GM19324 (cell line): ENCODE results near the gene MACROD2.

Experiments
- ATAC-seq: cut with Tn5 transposase; IDR thresholded peaks from one replicate; pipeline ENCODE4 v1.9.1; 2021; ENCODE audit warnings: mild to moderate bottlenecking, moderate library complexity; ENCODE audit not compliant: unreplicated experiment, low FRiP score

MACROD2 gene

GRCh38 chr20:15637950-15638754, 1642.8 kb downstream of the MACROD2 start:
- no peak for ATAC-seq

GRCh38 chr20:15638816-15639215, 1643.5 kb downstream of the MACROD2 start:
- no peak for ATAC-seq

GRCh38 chr20:15639839-15640238, 1644.5 kb downstream of the MACROD2 start:
- no peak for ATAC-seq

GRCh38 chr20:15642109-15642508, 1646.8 kb downstream of the MACROD2 start:
- no peak for ATAC-seq

- no peak for ATAC-seq
These were observed 1647.4 kb downstream of the MACROD2 start for GRCh38 chr20:15642676-15643075.

- ATAC-seq = no peak
These were observed 1648.4 kb downstream of the MACROD2 start for GRCh38 chr20:15643713-15644112.

GRCh38 chr20:15645816-15646215, 1650.5 kb downstream of the MACROD2 start:
- ATAC-seq = no peak

- ATAC-seq = no peak
These were observed 1658.3 kb downstream of the MACROD2 start for GRCh38 chr20:15653396-15654207.

GRCh38 chr20:15654208-15654649, 1658.9 kb downstream of the MACROD2 start:
- ATAC-seq = peak; percentile 99

GRCh38 chr20:15655295-15655874, 1660.1 kb downstream of the MACROD2 start:
- ATAC-seq = no peak

- ATAC-seq = no peak
These were observed 1660.8 kb downstream of the MACROD2 start for GRCh38 chr20:15656124-15656523.

GRCh38 chr20:15658295-15658694, 1663.0 kb downstream of the MACROD2 start:
- ATAC-seq = no peak

- ATAC-seq = no peak
These were observed 1677.9 kb downstream of the MACROD2 start for GRCh38 chr20:15673206-15673605.

- ATAC-seq = no peak
These were observed 1679.1 kb downstream of the MACROD2 start for GRCh38 chr20:15674253-15675060.

GRCh38 chr20:15675061-15675514, 1679.8 kb downstream of the MACROD2 start:
- ATAC-seq = no peak

- no peak for ATAC-seq
These were observed 1680.6 kb downstream of the MACROD2 start for GRCh38 chr20:15675813-15676484.

- no peak for ATAC-seq
These were observed 1681.5 kb downstream of the MACROD2 start for GRCh38 chr20:15676815-15677214.

GRCh38 chr20:15682690-15683089, 1687.4 kb downstream of the MACROD2 start:
- ATAC-seq = no peak

GRCh38 chr20:15692570-15692969, 1697.3 kb downstream of the MACROD2 start:
- ATAC-seq = no peak
